Fibroblast of gingiva (primary cell): ENCODE measurements around the gene FSIP1.
"Not testable (repeated sequence)": the region's sequence is repeated elsewhere in the genome, so short reads cannot be mapped to it uniquely, and the experiment has no call there.

Experiments
- DNase-seq: peaks from one replicate; pipeline ENCODE4 v3.0.0-alpha.2; 2011; ENCODE audit warnings: low read depth

The FSIP1 gene

GRCh38 chr15:39782441-39783138, at the start of gene FSIP1:
TSS of gene FSIP1 (minus strand) at chr15:39782841. CDS start at chr15:39776524, 6,317 bp downstream.
- peak; percentile 98 for DNase-seq

DNA sequence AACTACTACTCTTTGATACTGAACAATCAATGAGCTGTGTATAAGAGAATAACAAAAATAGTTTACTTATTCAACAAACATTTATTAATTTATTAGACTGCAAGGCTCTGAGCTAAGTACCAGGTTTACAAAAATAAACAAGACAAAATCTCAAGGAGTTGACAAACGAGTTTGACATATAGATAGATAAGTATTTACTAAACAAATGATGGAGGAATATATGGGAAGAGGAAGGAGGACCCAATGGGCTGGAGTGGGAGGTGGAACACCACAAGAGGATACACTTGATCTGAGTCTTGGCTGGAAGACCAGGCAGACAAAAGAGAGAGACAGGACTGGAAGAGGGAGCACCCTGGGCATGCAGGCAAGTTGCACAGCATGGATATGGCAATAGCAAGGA, 47.5 kb upstream of the FSIP1 start:
- DNase-seq: peak; percentile 23

- peak; percentile 91 for DNase-seq
These were observed 45.8 kb upstream of the FSIP1 start for GRCh38 chr15:39828374-39828931.

DNA sequence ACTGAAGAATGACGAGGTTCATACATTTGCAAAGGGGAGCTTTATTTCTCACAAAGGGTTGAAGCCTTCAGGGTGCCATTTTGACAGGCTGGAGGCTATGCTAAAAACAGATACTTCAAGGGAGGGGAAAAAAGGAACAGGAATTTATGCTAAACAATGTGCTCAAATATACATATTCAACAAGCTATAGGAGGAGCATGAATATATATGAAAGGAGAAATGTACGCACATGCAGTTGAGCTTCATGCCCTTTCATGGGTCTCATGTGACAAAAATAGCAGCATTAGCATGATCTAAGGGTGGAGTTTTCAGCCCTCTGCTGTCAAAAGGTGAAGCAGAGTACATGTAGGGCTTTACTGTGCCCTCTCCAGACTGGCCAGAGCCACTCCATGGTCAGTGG, 44.3 kb upstream of the FSIP1 start:
- no peak for DNase-seq

GRCh38 chr15:39823634-39824033, 41.0 kb upstream of the FSIP1 start:
- no peak for DNase-seq

- DNase-seq: no peak
These were observed 37.5 kb upstream of the FSIP1 start for GRCh38 chr15:39820050-39820602.

- DNase-seq: no peak
These were observed 36.9 kb upstream of the FSIP1 start for GRCh38 chr15:39819533-39819932.

GRCh38 chr15:39817892-39818291, 35.3 kb upstream of the FSIP1 start:
- DNase-seq: no peak

- DNase-seq: no peak
These were observed 31.8 kb upstream of the FSIP1 start for GRCh38 chr15:39814489-39814888.

GRCh38 chr15:39812651-39813050, 30.0 kb upstream of the FSIP1 start:
- not testable (repeated sequence) for DNase-seq

- no peak for DNase-seq
These were observed 26.3 kb upstream of the FSIP1 start for GRCh38 chr15:39808909-39809308.

DNA sequence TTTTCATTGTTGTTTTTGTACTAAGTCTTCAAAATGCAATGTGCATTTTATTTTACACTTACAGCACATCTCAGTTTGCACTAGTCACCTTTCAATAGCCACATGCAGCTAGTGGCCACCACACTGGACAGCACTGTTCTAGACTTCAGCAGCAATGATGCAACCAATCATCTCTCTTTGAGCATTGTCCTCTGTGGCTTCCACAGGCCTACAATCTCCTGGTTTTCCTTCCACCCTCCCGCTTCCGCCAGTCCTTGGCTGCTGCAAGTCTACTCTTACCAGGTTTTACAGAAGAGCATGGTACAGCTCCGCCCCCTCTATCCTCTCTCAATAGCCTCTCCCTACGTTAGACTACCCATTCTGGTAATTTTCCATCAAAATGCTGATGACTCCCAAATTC, 25.1 kb upstream of the FSIP1 start:
- no peak for DNase-seq

- DNase-seq: peak; percentile 53
These were observed 21.4 kb upstream of the FSIP1 start for GRCh38 chr15:39804026-39804425.

GRCh38 chr15:39803016-39803415, 20.4 kb upstream of the FSIP1 start:
- no peak for DNase-seq

DNA sequence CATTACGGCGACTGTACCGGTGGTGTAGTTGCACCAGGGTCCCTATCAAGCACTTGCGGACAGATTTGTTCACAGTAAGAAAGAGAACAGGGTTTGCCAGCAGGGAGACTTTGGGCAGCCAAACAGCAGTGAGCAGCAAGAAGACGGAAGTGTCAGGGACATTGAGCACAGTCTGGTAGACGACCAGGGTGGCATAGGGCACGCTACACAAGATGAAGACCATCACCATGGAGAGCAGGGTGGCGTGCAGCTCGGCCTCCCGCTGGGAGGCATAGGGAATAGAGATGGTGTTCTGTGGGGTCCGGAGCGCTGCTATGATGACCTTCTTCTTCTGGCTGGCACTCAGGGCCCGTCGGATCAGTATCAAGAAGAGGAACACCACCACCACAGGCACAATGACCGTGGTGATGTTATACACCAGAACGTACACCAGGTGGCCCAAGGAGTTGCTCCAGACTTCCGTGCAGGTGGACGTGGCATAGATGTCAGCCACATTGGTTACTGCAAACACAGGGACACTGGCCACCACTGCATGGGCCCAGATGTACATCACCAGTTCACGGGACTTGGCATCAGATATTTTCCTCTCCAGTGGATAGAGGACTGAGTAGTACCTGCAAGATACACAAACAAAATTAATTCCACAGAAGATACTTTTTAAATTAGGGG, 19.1 kb upstream of the FSIP1 start:
- DNase-seq: no peak

DNA sequence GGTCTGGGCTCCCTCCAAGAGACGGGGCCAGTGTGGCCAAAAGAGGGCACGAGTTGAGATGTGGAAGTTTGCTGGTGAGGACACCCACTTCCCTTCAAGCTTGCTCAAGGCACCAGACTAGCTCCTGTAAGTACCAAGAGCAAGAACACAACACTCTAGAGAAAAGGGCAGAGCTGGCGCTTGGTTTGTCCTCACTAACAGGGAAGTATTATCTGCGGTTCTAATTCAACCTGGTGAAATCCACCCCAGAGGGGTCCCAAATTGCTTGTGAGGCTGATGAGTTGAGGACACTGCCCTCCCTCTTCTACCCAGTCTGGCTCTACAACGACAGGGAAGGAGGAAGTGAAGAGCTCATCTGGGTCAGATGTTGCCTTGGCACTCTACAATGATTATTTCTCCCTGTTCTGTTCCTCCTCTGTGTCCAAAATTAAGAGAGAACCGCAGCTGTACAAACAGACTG, 16.9 kb upstream of the FSIP1 start:
- no peak for DNase-seq

- no peak for DNase-seq
These were observed 15.7 kb upstream of the FSIP1 start for GRCh38 chr15:39798382-39798781.

DNA sequence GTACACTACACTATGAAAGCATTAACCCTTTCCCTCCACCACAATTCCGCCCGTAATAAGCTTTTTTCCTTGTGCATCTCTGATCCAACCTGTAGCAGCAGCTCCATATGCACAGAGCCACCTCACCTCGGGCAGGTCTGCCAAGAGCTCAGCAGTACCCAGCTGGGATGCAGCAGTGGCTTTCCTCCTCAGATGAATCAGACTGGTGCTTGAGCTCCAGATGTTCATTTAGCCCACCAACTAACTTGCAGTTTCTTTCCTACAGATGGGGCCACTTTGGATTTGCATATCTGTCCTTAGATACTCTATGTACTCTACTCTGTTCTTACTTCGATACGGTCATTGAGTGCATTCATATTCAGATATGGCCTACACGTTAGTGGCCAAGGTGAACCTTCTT, 14.8 kb upstream of the FSIP1 start:
- DNase-seq: no peak

DNA sequence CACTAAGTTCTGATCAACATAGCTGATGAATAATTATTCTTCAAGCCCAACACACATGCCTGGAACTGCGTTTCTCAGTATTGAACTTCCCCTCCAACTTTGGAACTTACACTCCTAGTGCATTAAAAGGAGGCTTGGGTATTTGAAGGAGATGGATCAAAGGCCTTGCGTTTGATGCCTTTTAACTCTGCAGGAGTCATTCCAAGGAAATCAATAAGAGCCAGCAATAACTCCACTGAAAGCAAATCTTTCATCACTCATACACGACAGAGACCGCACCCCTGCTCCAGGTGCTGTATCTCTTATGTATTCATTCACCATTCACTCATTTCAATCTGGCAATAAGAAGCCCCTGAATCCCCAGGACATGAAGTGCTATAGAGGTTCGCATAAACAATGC, 14.0 kb upstream of the FSIP1 start:
- DNase-seq: no peak

GRCh38 chr15:39795486-39795885, 12.8 kb upstream of the FSIP1 start:
- no peak for DNase-seq

- DNase-seq: no peak
These were observed 12.3 kb upstream of the FSIP1 start for GRCh38 chr15:39794954-39795353.

GRCh38 chr15:39793923-39794322, 11.3 kb upstream of the FSIP1 start:
- no peak for DNase-seq

DNA sequence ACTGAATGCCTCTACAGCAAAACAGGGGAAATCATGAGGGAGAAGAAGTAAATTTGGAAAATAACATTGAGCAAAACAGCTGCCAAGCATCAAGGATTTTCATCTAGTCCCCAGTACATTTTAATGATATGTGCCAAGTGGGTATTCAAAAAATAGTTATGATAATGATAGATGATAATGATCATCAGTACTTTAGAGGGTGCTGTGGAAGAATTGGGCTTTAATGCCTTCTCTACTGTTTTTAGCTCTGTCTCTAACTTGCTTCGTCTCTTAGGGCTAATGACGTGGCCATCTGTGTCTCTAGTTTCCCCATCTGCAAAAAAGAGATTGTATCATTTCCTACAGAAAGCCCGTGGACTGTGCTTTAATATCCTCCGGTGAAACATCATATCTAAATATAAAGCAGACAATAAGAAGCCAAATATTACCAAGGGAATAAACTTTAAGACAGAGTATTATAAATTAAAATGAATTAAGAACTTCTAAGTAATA, 10.2 kb upstream of the FSIP1 start:
- DNase-seq: no peak
